ENCODE results near the gene ZBTB20. TPM values are rescaled to one million over a fixed set of nuclear protein-coding genes. Genes with fewer than 3 reads are reported as not detected.
A peak's percentile ranks its signal among the peaks of the same experiment; 100 is the strongest.

The ZBTB20 gene
- total and polyA plus RNA-seq, 10 of the 15 experiments (the other 5 are each of a cell fraction or from before 2014, with no cell fraction given) = 0.20 to 5.5 (median 2.2) TPM

- ATAC-seq (no peak), DNase-seq (ENCODE audit: low read depth, low spot score) (no peak), FAIRE-seq (peak; percentile 7)
- intact Hi-C loops (cut with micrococcal nuclease; ENCODE audit: unreplicated experiment) = no loop called here
- no peak for TF ChIP-seq RBBP5 (conservative IDR thresholded peaks at IDR 0.05)
- TF ChIP-seq RAD21 (IDR thresholded peaks at IDR 0.05; ENCODE audit: insufficient read depth, low read depth, low read length) = no peak
- no peak for TF ChIP-seq RELB (IDR thresholded peaks at IDR 0.05; ENCODE audit: low read depth)
- TF ChIP-seq PKNOX1 (IDR thresholded peaks at IDR 0.05) = no peak
- TF ChIP-seq TCF3 (IDR thresholded peaks at IDR 0.05; ENCODE audit: borderline replicate concordance, insufficient read depth, low read depth, low read length) = no peak
- no peak for TF ChIP-seq DPF2 (IDR thresholded peaks at IDR 0.05)
- TF ChIP-seq RUNX3 (IDR thresholded peaks at IDR 0.05; ENCODE audit: low read length) = no peak
- no peak for TF ChIP-seq PML (IDR thresholded peaks at IDR 0.05; ENCODE audit: low read length)
- TF ChIP-seq YY1 (IDR thresholded peaks at IDR 0.05; ENCODE audit: low read depth, low read length) = no peak
- TF ChIP-seq CREM (IDR thresholded peaks at IDR 0.05; ENCODE audit: low read depth) = no peak
- no peak for TF ChIP-seq EP300 (IDR thresholded peaks at IDR 0.05; ENCODE audit: borderline replicate concordance in 1 of 2, control insufficient read depth in 1 of 2, low read depth in 2 of 2, low read length in 2 of 2)
- no peak for TF ChIP-seq TAF1 (IDR thresholded peaks at IDR 0.05; ENCODE audit: borderline replicate concordance, low read depth, low read length)
- TF ChIP-seq SMAD1 (IDR thresholded peaks at IDR 0.05; ENCODE audit: low read depth, partially characterized antibody) = no peak
- H3K27me3 ChIP-seq (replicated peaks in 1 of 2; ENCODE audit: control insufficient read depth in 2 of 2, insufficient read depth in 2 of 2, low read length in 1 of 2) = no peaks in the 10 kb centered on the region
- no peak overlapping the region for H2AFZ ChIP-seq (ENCODE audit: control insufficient read depth, low read depth, low read length)
- CTCF ChIA-PET = no interaction called here
- H3K79me2 ChIP-seq (ENCODE audit: control insufficient read depth, insufficient read depth, low read length) = no peaks in the 10 kb centered on the region
- BruUV-seq (replicated peaks) = no TSS peak
- RAD21 ChIA-PET (ENCODE audit: unreplicated experiment) = no interaction called here
- SMC1A ChIA-PET (ENCODE audit: uncharacterized antibody, unreplicated experiment) = no interaction called here
- no peak overlapping the region for H3K9ac ChIP-seq (ENCODE audit: control insufficient read depth, insufficient read depth, low read length)
- no peaks in the 10 kb centered on the region for H3K36me3 ChIP-seq (ENCODE audit: control insufficient read depth in 2 of 2, insufficient read depth in 2 of 2, low read length in 1 of 2)
- no peak overlapping the region for H3K4me2 ChIP-seq (ENCODE audit: control insufficient read depth, insufficient read depth)
- H4K20me1 ChIP-seq (ENCODE audit: control insufficient read depth, insufficient read depth) = no peaks in the 10 kb centered on the region
- no peaks in the 10 kb centered on the region for H3K9me3 ChIP-seq (replicated peaks; ENCODE audit: control insufficient read depth, insufficient read depth, low read length)
- 89% methylated on average over 1 of the region's 1 CpG for WGBS (ENCODE audit: insufficient coverage, insufficient replicate concordance, low lambda C conversion rate, missing lambda C conversion rate)
- H3K27ac ChIP-seq (ENCODE audit: control insufficient read depth, insufficient read depth) = no peak overlapping the region
- no peaks in the 10 kb centered on the region for H3K4me1 ChIP-seq (ENCODE audit: control insufficient read depth, insufficient read depth, low read length)
- POLR2A ChIA-PET = no interaction called here
- in situ Hi-C loops (cut with MboI) = no loop called here
- H3K4me3 ChIP-seq = no peak overlapping the region
Observed at GRCh38 chr3:114642951-114643741, 503.9 kb downstream of the ZBTB20 start.
